Measurements from ENCODE around the gene ECE1.

Gene ECE1

GRCh38 chr1:21318057-21318713 is 27.9 kb upstream of the ECE1 start:
- TF ChIP-seq CTCF (IDR thresholded peaks at IDR 0.05; ENCODE audit: unreplicated experiment in 3 of 3), result no peak
- Mint-ChIP-seq H3K27me3 (ENCODE audit: low read depth) (peaks cover 8% of the 10 kb centered on the region), H3K4me3 (peak overlapping the region in 2 of 3 experiments; percentile 33 to 53), H3K27ac (peak overlapping the region; percentile 83 to 96 (median 96)), H3K4me1 (peaks cover 82% of the 10 kb centered on the region), H3K9me3 (no peaks in the 10 kb centered on the region), H3K36me3 (ENCODE audit: low read depth) (no peaks in the 10 kb centered on the region)

- Mint-ChIP-seq H3K4me1 (peaks cover 82% of the 10 kb centered on the region), H3K4me3 (no peak overlapping the region), H3K27me3 (ENCODE audit: low read depth) (peaks cover 8% of the 10 kb centered on the region), H3K9me3 (no peaks in the 10 kb centered on the region), H3K27ac (peak overlapping the region; percentile 59 to 84 (median 83)), H3K36me3 (ENCODE audit: low read depth) (no peaks in the 10 kb centered on the region)
- TF ChIP-seq CTCF (IDR thresholded peaks at IDR 0.05; ENCODE audit: unreplicated experiment in 3 of 3), result no peak
These were observed 27.4 kb upstream of the ECE1 start for GRCh38 chr1:21317690-21318043.

GRCh38 chr1:21317035-21317689 is 26.9 kb upstream of the ECE1 start:
- Mint-ChIP-seq H3K36me3 (ENCODE audit: low read depth) (no peaks in the 10 kb centered on the region), H3K4me3 (peak overlapping the region in 1 of 3 experiments; percentile 38), H3K27ac (peak overlapping the region; percentile 83 to 93 (median 84)), H3K9me3 (no peaks in the 10 kb centered on the region), H3K4me1 (peaks cover 78% of the 10 kb centered on the region), H3K27me3 (ENCODE audit: low read depth) (peaks cover 8% of the 10 kb centered on the region)
- no peak for TF ChIP-seq CTCF (IDR thresholded peaks at IDR 0.05; ENCODE audit: unreplicated experiment in 3 of 3)

GRCh38 chr1:21314743-21315396 is 24.6 kb upstream of the ECE1 start:
- H3K9me3 Mint-ChIP-seq, result no peaks in the 10 kb centered on the region
- peak overlapping the region in 2 of 3 experiments; percentile 24 to 48 for H3K4me3 Mint-ChIP-seq
- no peaks in the 10 kb centered on the region for H3K36me3 Mint-ChIP-seq (ENCODE audit: low read depth)
- no peak for TF ChIP-seq CTCF (IDR thresholded peaks at IDR 0.05; ENCODE audit: unreplicated experiment in 3 of 3)
- peaks cover 4% of the 10 kb centered on the region for H3K27me3 Mint-ChIP-seq (ENCODE audit: low read depth)
- peak overlapping the region; percentile 36 to 85 (median 77) for H3K27ac Mint-ChIP-seq
- peaks cover 71% of the 10 kb centered on the region for H3K4me1 Mint-ChIP-seq

GRCh38 chr1:21313886-21314721 is 23.8 kb upstream of the ECE1 start:
- no peaks in the 10 kb centered on the region for H3K36me3 Mint-ChIP-seq (ENCODE audit: low read depth)
- peaks cover 4% of the 10 kb centered on the region for H3K27me3 Mint-ChIP-seq (ENCODE audit: low read depth)
- H3K4me3 Mint-ChIP-seq, result peak overlapping the region in 2 of 3 experiments; percentile 24 to 48
- no peak for TF ChIP-seq CTCF (IDR thresholded peaks at IDR 0.05; ENCODE audit: unreplicated experiment in 3 of 3)
- H3K27ac Mint-ChIP-seq, result peak overlapping the region; percentile 36 to 85 (median 79)
- H3K9me3 Mint-ChIP-seq, result no peaks in the 10 kb centered on the region
- peaks cover 69% of the 10 kb centered on the region for H3K4me1 Mint-ChIP-seq

All from nephron (organoid).